K562 (cell line): Measurements from ENCODE around the gene ZNF24. TPM values are rescaled to one million over a fixed set of nuclear protein-coding genes. Genes with fewer than 3 reads are reported as not detected.

Source experiments
- ATAC-seq: fragments of 200-7000 bp; cut with Tn5 transposase; 3 replicates; pipeline ENCODE4 v1.9.1; 2020; ENCODE audit warnings: moderate library complexity
- BruUV-seq: library from RNA; stranded (reverse); fragments of 400-500 nt; replicated peaks from 2 replicates; lab custom pipeline; 2021; lab: Mats Ljungman, UMichigan
- CTCF ChIA-PET: fragments of 300-600 bp; formaldehyde crosslinking; extraction: SDS; loops from one replicate; lab custom pipeline; 2021; ENCODE audit warnings: low intra/inter-chr PET ratio; lab: Yijun Ruan, JAX
- POLR2A ChIA-PET: fragments of 300-600, 350-650 bp; sonication (Branson Sonifier 250); formaldehyde crosslinking; extraction: SDS; loops from one replicate; lab custom pipeline; 2021; ENCODE audit warnings: antibody characterized with exemption, inconsistent platforms; lab: Yijun Ruan, JAX
- DNase-seq, 4 experiments: peaks; one replicate each; pipeline versions ENCODE4 v3.0.0 to v3.0.0-alpha.2; 2011 to 2018; ENCODE audit warnings: low spot score in 3 of 4, mixed read lengths in 3 of 4; ENCODE audit errors: extremely low read depth in 1 of 4
- FAIRE-seq: peaks from 2 replicates; lab custom pipeline; 2011; peaks lifted over from hg19 to GRCh38; lab: Jason Lieb, UNC
- H2AFZ ChIP-seq: 2 replicates; pipeline ENCODE4 v1.6.0; 2011; ENCODE audit warnings: low read depth, low read length, control low read depth, inconsistent platforms
- H3K27ac ChIP-seq: fragments of 200-600 bp; 3 replicates; pipeline ENCODE4 v1.8.0; 2011; ENCODE audit warnings: low read depth, mild to moderate bottlenecking, control low read depth, inconsistent platforms, low read length, moderate library complexity, mixed read lengths; ENCODE audit errors: extremely low read depth
- H3K27me3 ChIP-seq, 2 experiments: fragments of 300-600 bp in 1 of 2; 2 replicates in 1 of 2; 3 replicates in 1 of 2; pipeline versions ENCODE4 v1.6.0 to v1.8.0; 2011; ENCODE audit warnings: inconsistent platforms in 2 of 2, low read length in 2 of 2, mild to moderate bottlenecking in 1 of 2, mixed read lengths in 1 of 2, moderate library complexity in 1 of 2; ENCODE audit not compliant: control insufficient read depth in 2 of 2, insufficient read depth in 2 of 2
- H3K36me3 ChIP-seq: fragments of 300-600 bp; 3 replicates; pipeline ENCODE4 v1.8.0; 2011; ENCODE audit warnings: mild to moderate bottlenecking, low read length, inconsistent platforms; ENCODE audit not compliant: control insufficient read depth, insufficient read depth
- H3K4me1 ChIP-seq, 2 experiments: fragments of 200-600 bp in 1 of 2; replicated peaks in 1 of 2; 2 replicates in 1 of 2; 3 replicates in 1 of 2; pipeline versions ENCODE4 v1.5.1 to v1.8.0; 2011; ENCODE audit warnings: inconsistent platforms in 2 of 2, low read length in 2 of 2, mild to moderate bottlenecking in 1 of 2, mixed read lengths in 1 of 2, moderate library complexity in 1 of 2; ENCODE audit not compliant: control insufficient read depth in 2 of 2, insufficient read depth in 2 of 2
- H3K4me2 ChIP-seq: 2 replicates; pipeline ENCODE4 v1.6.1; 2011; ENCODE audit warnings: low read length, control low read depth, inconsistent platforms, mixed read lengths; ENCODE audit not compliant: insufficient read depth
- H3K4me3 ChIP-seq: fragments of 200-600 bp; sonication (generic), shearing (Covaris generic); 2 replicates; pipeline ENCODE4 v1.5.1; 2016; ENCODE audit warnings: control low read depth, inconsistent platforms
- H3K79me2 ChIP-seq: fragments of 200-600 bp; 3 replicates; pipeline ENCODE4 v1.8.0; 2011; ENCODE audit warnings: low read length, inconsistent platforms; ENCODE audit not compliant: control insufficient read depth, insufficient read depth
- H3K9ac ChIP-seq, 2 experiments: 2 replicates each; pipeline versions ENCODE4 v1.6.0 to v1.6.1; 2011; ENCODE audit warnings: low read depth in 2 of 2, low read length in 2 of 2, control low read depth in 1 of 2, inconsistent platforms in 1 of 2, mild to moderate bottlenecking in 1 of 2, mixed read lengths in 1 of 2; ENCODE audit not compliant: insufficient read depth in 1 of 2
- H3K9me1 ChIP-seq: one replicate; pipeline ENCODE4 v1.6.0; 2011; ENCODE audit warnings: inconsistent platforms, mild to moderate bottlenecking, low read length, moderate library complexity; ENCODE audit not compliant: control insufficient read depth, insufficient read depth
- H3K9me3 ChIP-seq: replicated peaks from 2 replicates; pipeline ENCODE4 v1.5.1; 2011; ENCODE audit warnings: low read depth, low read length, inconsistent platforms; ENCODE audit not compliant: control insufficient read depth, insufficient read depth
- H4K20me1 ChIP-seq: replicated peaks from 2 replicates; pipeline ENCODE4 v1.6.1; 2011; ENCODE audit warnings: low read length, inconsistent platforms, mixed read lengths; ENCODE audit not compliant: control insufficient read depth, insufficient read depth
- CBFA2T3 ChIP-seq: fragments of 450-650 bp; IDR thresholded peaks from 2 replicates; pipeline ENCODE4 v1.6.1; 2017
- CREM ChIP-seq: IDR thresholded peaks from 2 replicates; pipeline ENCODE4 v1.6.1; 2014; ENCODE audit warnings: antibody characterized with exemption, low read depth
- ELF1 ChIP-seq: fragments of 200-800 bp; sonication (Bioruptor generic); IDR thresholded peaks from 2 replicates; pipeline ENCODE4 v1.6.1; 2016; ENCODE audit warnings: missing genetic modification characterization, missing compliant biosample characterization
- ESRRA ChIP-seq: fragments of 450-650 bp; IDR thresholded peaks from 2 replicates; pipeline ENCODE4 v1.6.1; 2014; ENCODE audit warnings: low read depth, mild to moderate bottlenecking, moderate library complexity, borderline replicate concordance
- HNRNPK ChIP-seq: fragments of 200-400 bp; formaldehyde crosslinking; IDR thresholded peaks from one replicate; pipeline ENCODE4 v1.6.1; 2018; ENCODE audit warnings: mild to moderate bottlenecking, low read depth, low read length; ENCODE audit not compliant: poor library complexity, severe bottlenecking
- L3MBTL2 ChIP-seq: fragments of 450-650 bp; IDR thresholded peaks from 2 replicates; pipeline ENCODE4 v1.6.1; 2016; ENCODE audit warnings: mild to moderate bottlenecking, moderate library complexity
- MAFK ChIP-seq: IDR thresholded peaks from 2 replicates; pipeline ENCODE4 v1.6.1; 2011; ENCODE audit warnings: low read length, improper control_type of control experiment
- MYC ChIP-seq, 2 experiments: fragments of 250-450 bp in 1 of 2; sonication (Bioruptor Pico) in 1 of 2; IDR thresholded peaks; 2 replicates each; pipeline versions ENCODE4 v1.5.1 to v1.6.1; 2012 to 2021; ENCODE audit warnings: low read depth in 2 of 2, borderline replicate concordance in 1 of 2, improper control_type of control experiment in 1 of 2, low read length in 1 of 2, mild to moderate bottlenecking in 1 of 2, moderate library complexity in 1 of 2
- PHF8 ChIP-seq: fragments of 200-600 bp; sonication (generic); IDR thresholded peaks from 2 replicates; pipeline ENCODE4 v1.6.1; 2012; ENCODE audit warnings: mixed run types, mild to moderate bottlenecking, inconsistent platforms, low read length, moderate library complexity, borderline replicate concordance
- PML ChIP-seq: IDR thresholded peaks from 2 replicates; pipeline ENCODE4 v1.6.1; 2012; ENCODE audit warnings: low read length, inconsistent platforms
- PURB ChIP-seq: sonication (generic); formaldehyde crosslinking; IDR thresholded peaks from 2 replicates; pipeline ENCODE4 v1.9.0; 2021; ENCODE audit warnings: low read depth, mild to moderate bottlenecking, missing genetic modification reagents
- RAD21 ChIP-seq, 2 experiments: fragments of 250-450 bp in 1 of 2; fragments of 450-650 bp in 1 of 2; sonication (Bioruptor Pico) in 1 of 2; formaldehyde crosslinking in 1 of 2; IDR thresholded peaks in 1 of 2; conservative IDR thresholded peaks in 1 of 2; 2 replicates each; pipeline versions ENCODE4 v1.4.0 to v1.8.0; 2020 to 2022; ENCODE audit warnings: mild to moderate bottlenecking in 2 of 2, moderate library complexity in 1 of 2
- RBFOX2 ChIP-seq: fragments of 200-400 bp; formaldehyde crosslinking; IDR thresholded peaks from 2 replicates; pipeline ENCODE4 v1.6.1; 2017; ENCODE audit warnings: low read depth, mild to moderate bottlenecking, low read length, moderate library complexity
- SMAD4 ChIP-seq: fragments of 250-450 bp; sonication (Bioruptor Pico); conservative IDR thresholded peaks from 2 replicates; pipeline ENCODE4 v1.8.0; 2021; ENCODE audit warnings: inconsistent platforms, mild to moderate bottlenecking, moderate library complexity
- TGIF2 ChIP-seq: sonication (generic); formaldehyde crosslinking; IDR thresholded peaks from 2 replicates; pipeline ENCODE4 v1.8.1; 2022; ENCODE audit warnings: mild to moderate bottlenecking, missing genetic modification reagents, moderate library complexity
- ZC3H8 ChIP-seq: fragments of 450-650 bp; IDR thresholded peaks from 2 replicates; pipeline ENCODE4 v1.6.1; 2017
- ZNF644 ChIP-seq: fragments of 200-800 bp; sonication (Bioruptor generic); IDR thresholded peaks from 2 replicates; pipeline ENCODE4 v1.6.1; 2016; ENCODE audit warnings: low read depth, missing genetic modification characterization, missing compliant biosample characterization
- ZNF696 ChIP-seq: fragments of 250-450 bp; sonication (Bioruptor Pico); conservative IDR thresholded peaks from 2 replicates; pipeline ENCODE4 v1.4.0; 2020; ENCODE audit warnings: mild to moderate bottlenecking, moderate library complexity
- WGBS: fragments of 100-300 bp; shearing (Covaris generic); methylation state at CpG from one replicate; pipeline ENCODE4 v1.1.6; 2016; ENCODE audit warnings: low coverage, mixed read lengths; ENCODE audit not compliant: insufficient coverage; ENCODE audit errors: missing lambda C conversion rate; 5-methylcytosine and 5-hydroxymethylcytosine counted together
- in situ Hi-C: fragments of 300-500 bp; cut with MboI; formaldehyde crosslinking; loops from 4 replicates; pipeline ENCODE4 v1.15.0; 2018; ENCODE audit warnings: inconsistent platforms, mixed read lengths
- intact Hi-C: fragments of 100-400 bp; cut with micrococcal nuclease; formaldehyde crosslinking; loops from 2 replicates; pipeline ENCODE4 v1.14.2; 2022
- polyA plus RNA-seq, 8 experiments: library from polyadenylated mRNA; depleted of rRNA in 4 of 8; stranded (reverse) in 5 of 8; unstranded in 3 of 8; fragments of >200 nt; fragmentation: Nextera tagmentation in 2 of 8; fragmentation: Illumina TruSeq in 1 of 8; extraction: Ambion mirVana in 2 of 8; extraction: Trizol in 1 of 8; gene quantifications; 2 replicates each; pipeline versions ENCODE4 v1.2.1 to v1.2.3, GENCODE V29; 2011 to 2014; ENCODE audit warnings: inconsistent platforms in 1 of 8, missing spikeins in 1 of 8
- total RNA-seq, 7 experiments: library from RNA; depleted of rRNA in 6 of 7; stranded (reverse); fragments of >200 nt in 6 of 7; fragmentation: Illumina TruSeq in 2 of 7; extraction: Trizol in 2 of 7; gene quantifications; 2 replicates each; pipeline versions ENCODE4 v1.2.1 to v1.2.3, GENCODE V29; 2011 to 2021; ENCODE audit warnings: low replicate concordance in 1 of 7
- TF ChIP-seq, protein P1 (sequence below): IDR thresholded peaks from 2 replicates; pipeline ENCODE4 v1.6.1; 2011; ENCODE audit warnings: borderline replicate concordance, low read depth, mild to moderate bottlenecking, moderate library complexity, low read length; ENCODE audit not compliant: insufficient read depth, poor library complexity, severe bottlenecking
- TF ChIP-seq, protein P2 (sequence below), 2 experiments: IDR thresholded peaks; 2 replicates each; pipeline ENCODE4 v1.6.1; 2011; ENCODE audit warnings: borderline replicate concordance in 1 of 2, control low read depth in 1 of 2, low read depth in 1 of 2, low read length in 1 of 2, mild to moderate bottlenecking in 1 of 2, mixed read lengths in 1 of 2, moderate library complexity in 1 of 2; ENCODE audit not compliant: insufficient read depth in 1 of 2, insufficient read length in 1 of 2, poor library complexity in 1 of 2, severe bottlenecking in 1 of 2; ENCODE audit errors: extremely low read depth in 1 of 2

Gene ZNF24
- total and polyA plus RNA-seq, 9 of the 15 experiments (the other 6 are each of a cell fraction or from before 2014, with no cell fraction given), result 35.7 to 72.8 (median 54.1) TPM

DNA sequence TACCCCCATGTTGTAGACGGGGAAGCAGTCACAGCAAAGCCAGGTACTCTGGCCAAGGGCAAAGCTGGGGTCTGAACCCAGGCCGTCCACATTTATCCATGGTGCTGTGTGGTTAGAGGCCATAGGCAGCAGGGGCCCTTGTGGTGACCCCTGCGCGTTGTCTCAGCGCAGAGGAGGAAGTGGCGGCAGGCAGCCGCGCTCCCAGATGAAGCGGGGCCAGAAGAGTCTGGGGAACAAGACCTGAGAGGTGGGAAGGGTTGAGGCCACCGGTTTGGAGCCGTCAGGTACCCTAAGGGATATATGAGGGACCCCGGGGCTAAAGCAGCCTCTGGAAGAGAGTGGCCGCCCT lies 32.1 kb upstream of the ZNF24 start:
- Histone ChIP-seq H3K4me2 (peak overlapping the region; percentile 84), H3K79me2 (no peaks in the 10 kb centered on the region), H3K4me1 (peaks cover 4 to 12% of the 10 kb centered on the region in 2 experiments; a peak in 3 of 5 replicates), H3K36me3 (no peaks in the 10 kb centered on the region), H3K4me3 (peak overlapping the region; percentile 72), H3K9me1 (no peaks in the 10 kb centered on the region), H2AFZ (peak overlapping the region; percentile 86), H3K27me3 (0 out of 5 replicates have a peak, but pooled peaks cover 0 to 2% of the 10 kb centered on the region in 2 experiments), H3K9me3 (no peaks in the 10 kb centered on the region), H3K9ac (peak overlapping the region; percentile 57 to 92), H3K27ac (peak overlapping the region; percentile 47), H4K20me1 (no peaks in the 10 kb centered on the region)
- FAIRE-seq (peak; percentile 63), ATAC-seq (peak; percentile 89), DNase-seq (peak; percentile 47 to 71 (median 58))
- intact Hi-C loops (loop anchor here (10.0 kb wide), 1 partner anchor 512 kb away; no protein-coding TSS in a partner anchor), in situ Hi-C loops (no loop called here)
- BruUV-seq, result no TSS peak
- ChIA-PET CTCF (no interaction called here), POLR2A (no interaction called here)
- 8% methylated on average over 13 of the region's 13 CpGs for WGBS
- no peak for TF ChIP-seq RBFOX2
- peak; percentile 11; the same call in 1 of the 2 replicates for TF ChIP-seq MAFK
- TF ChIP-seq ZNF644 (tag), result 0 out of 2 replicates have a peak, but pooled peaks have one; percentile 56
- TF ChIP-seq PURB (CRISPR knock-in tag), result no peak
- peak; percentile 33; the same call in 1 of the 2 replicates for TF ChIP-seq ELF1 (tag)
- TF ChIP-seq CREM, result 0 out of 2 replicates have a peak, but pooled peaks have one; percentile 16
- TF ChIP-seq CBFA2T3, result no peak
- TF ChIP-seq ESRRA, result peak; percentile 71; the same call in 1 of the 2 replicates
- 0 out of 2 replicates have a peak, but pooled peaks have one; percentile 49 for TF ChIP-seq MYC (IDR thresholded peaks at IDR 0.05; ENCODE audit: low read depth, low read length)
- TF ChIP-seq MYC (CRISPR knock-in tag; IDR thresholded peaks at IDR 0.05; ENCODE audit: borderline replicate concordance, low read depth), result no peak
- TF ChIP-seq ZC3H8, result no peak
- TF ChIP-seq ZNF696 (CRISPR knock-in tag), result no peak
- TF ChIP-seq PHF8, result no peak
- 0 out of 2 replicates have a peak, but pooled peaks have one; percentile 36 for TF ChIP-seq SMAD4 (CRISPR knock-in tag)
- TF ChIP-seq L3MBTL2, result peak; percentile 63
- no peak for TF ChIP-seq TGIF2 (CRISPR knock-in tag)
- TF ChIP-seq, protein P1, sequence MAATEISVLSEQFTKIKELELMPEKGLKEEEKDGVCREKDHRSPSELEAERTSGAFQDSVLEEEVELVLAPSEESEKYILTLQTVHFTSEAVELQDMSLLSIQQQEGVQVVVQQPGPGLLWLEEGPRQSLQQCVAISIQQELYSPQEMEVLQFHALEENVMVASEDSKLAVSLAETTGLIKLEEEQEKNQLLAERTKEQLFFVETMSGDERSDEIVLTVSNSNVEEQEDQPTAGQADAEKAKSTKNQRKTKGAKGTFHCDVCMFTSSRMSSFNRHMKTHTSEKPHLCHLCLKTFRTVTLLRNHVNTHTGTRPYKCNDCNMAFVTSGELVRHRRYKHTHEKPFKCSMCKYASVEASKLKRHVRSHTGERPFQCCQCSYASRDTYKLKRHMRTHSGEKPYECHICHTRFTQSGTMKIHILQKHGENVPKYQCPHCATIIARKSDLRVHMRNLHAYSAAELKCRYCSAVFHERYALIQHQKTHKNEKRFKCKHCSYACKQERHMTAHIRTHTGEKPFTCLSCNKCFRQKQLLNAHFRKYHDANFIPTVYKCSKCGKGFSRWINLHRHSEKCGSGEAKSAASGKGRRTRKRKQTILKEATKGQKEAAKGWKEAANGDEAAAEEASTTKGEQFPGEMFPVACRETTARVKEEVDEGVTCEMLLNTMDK, result peak; percentile 58
- TF ChIP-seq RAD21 (CRISPR knock-in tag; conservative IDR thresholded peaks at IDR 0.05 in 1 of 2, IDR thresholded peaks at IDR 0.05 in 1 of 2), result peak in 1 of 2 experiments; percentile 23; a peak in 2 of 4 replicates
- TF ChIP-seq, protein P2, sequence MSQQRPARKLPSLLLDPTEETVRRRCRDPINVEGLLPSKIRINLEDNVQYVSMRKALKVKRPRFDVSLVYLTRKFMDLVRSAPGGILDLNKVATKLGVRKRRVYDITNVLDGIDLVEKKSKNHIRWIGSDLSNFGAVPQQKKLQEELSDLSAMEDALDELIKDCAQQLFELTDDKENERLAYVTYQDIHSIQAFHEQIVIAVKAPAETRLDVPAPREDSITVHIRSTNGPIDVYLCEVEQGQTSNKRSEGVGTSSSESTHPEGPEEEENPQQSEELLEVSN (IDR thresholded peaks at IDR 0.05; ENCODE audit: borderline replicate concordance in 1 of 2, extremely low read depth in 1 of 2, insufficient read depth in 1 of 2, insufficient read length in 1 of 2, low read depth in 1 of 2, low read length in 1 of 2, poor library complexity in 1 of 2, severe bottlenecking in 1 of 2), result peak in 1 of 2 experiments; percentile 73
- no peak for TF ChIP-seq PML
- no peak for TF ChIP-seq HNRNPK
